Measurements from ENCODE around the gene RNF152.
A peak's percentile ranks its signal among the peaks of the same experiment; 100 is the strongest.

Gene RNF152

DNA sequence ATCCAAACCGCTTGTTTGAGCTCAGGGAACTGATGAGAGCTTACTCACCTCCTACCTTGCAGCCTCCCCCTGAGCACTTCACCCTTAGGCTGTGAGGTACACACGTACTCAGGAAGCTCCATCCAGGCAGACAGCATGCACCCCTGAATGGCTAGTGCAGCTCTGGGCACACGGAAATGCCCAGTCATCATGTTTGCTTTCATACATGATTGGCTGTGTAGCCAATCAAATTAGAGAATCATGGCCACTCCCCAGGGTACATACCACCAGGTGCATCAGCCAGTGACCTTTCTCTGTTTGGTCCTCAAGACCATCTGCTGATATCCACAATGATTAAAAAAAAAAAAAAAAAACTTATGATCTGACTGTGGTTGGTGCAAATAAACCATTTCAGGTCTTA lies 42.1 kb downstream of the RNF152 start:
- TF ChIP-seq, protein P1, sequence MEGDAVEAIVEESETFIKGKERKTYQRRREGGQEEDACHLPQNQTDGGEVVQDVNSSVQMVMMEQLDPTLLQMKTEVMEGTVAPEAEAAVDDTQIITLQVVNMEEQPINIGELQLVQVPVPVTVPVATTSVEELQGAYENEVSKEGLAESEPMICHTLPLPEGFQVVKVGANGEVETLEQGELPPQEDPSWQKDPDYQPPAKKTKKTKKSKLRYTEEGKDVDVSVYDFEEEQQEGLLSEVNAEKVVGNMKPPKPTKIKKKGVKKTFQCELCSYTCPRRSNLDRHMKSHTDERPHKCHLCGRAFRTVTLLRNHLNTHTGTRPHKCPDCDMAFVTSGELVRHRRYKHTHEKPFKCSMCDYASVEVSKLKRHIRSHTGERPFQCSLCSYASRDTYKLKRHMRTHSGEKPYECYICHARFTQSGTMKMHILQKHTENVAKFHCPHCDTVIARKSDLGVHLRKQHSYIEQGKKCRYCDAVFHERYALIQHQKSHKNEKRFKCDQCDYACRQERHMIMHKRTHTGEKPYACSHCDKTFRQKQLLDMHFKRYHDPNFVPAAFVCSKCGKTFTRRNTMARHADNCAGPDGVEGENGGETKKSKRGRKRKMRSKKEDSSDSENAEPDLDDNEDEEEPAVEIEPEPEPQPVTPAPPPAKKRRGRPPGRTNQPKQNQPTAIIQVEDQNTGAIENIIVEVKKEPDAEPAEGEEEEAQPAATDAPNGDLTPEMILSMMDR (IDR thresholded peaks at IDR 0.05; ENCODE audit: control insufficient read depth, extremely low read depth, insufficient read depth), result no peak
- no peak for DNase-seq (ENCODE audit: low read depth)
- no peak overlapping the region for H3K4me3 ChIP-seq (ENCODE audit: low read depth, low read length)

GRCh38 chr18:61847164-61847791 lies 45.5 kb downstream of the RNF152 start:
- TF ChIP-seq, protein P1 (IDR thresholded peaks at IDR 0.05; ENCODE audit: control insufficient read depth, extremely low read depth, insufficient read depth), result no peak
- H3K4me3 ChIP-seq (ENCODE audit: low read depth, low read length), result no peak overlapping the region
- no peak for DNase-seq (ENCODE audit: low read depth)

- H3K4me3 ChIP-seq (ENCODE audit: low read depth, low read length), result no peak overlapping the region
- DNase-seq (ENCODE audit: low read depth), result peak; percentile 4
- TF ChIP-seq, protein P1 (IDR thresholded peaks at IDR 0.05; ENCODE audit: control insufficient read depth, extremely low read depth, insufficient read depth), result no peak
Measured at GRCh38 chr18:61845197-61845596, 47.6 kb downstream of the RNF152 start.

DNA sequence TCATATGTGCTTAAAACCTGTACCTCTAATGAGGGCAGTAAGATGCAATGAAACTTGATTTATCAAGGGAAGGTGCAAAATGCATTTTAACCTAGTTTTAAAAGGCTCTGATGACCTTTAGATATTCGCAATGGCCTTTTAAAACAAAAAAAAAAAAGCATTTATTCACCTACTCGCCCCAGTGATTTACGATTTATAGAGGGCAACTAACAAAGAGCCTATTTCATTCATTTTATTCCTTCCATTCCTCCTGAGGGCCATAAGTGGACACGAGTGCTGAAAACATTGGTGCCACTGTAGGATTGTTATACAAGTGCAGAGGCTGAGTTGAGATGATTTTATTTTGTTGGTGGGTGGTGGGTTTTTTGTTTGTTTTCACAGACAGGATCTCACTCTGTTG lies 48.1 kb downstream of the RNF152 start:
- no peak overlapping the region for H3K4me3 ChIP-seq (ENCODE audit: low read depth, low read length)
- TF ChIP-seq, protein P1 (IDR thresholded peaks at IDR 0.05; ENCODE audit: control insufficient read depth, extremely low read depth, insufficient read depth), result no peak
- DNase-seq (ENCODE audit: low read depth), result no peak

GRCh38 chr18:61842146-61842545 lies 50.7 kb downstream of the RNF152 start:
- TF ChIP-seq, protein P1 (IDR thresholded peaks at IDR 0.05; ENCODE audit: control insufficient read depth, extremely low read depth, insufficient read depth), result no peak
- DNase-seq (ENCODE audit: low read depth), result no peak

GRCh38 chr18:61841706-61842105 lies 51.1 kb downstream of the RNF152 start:
- TF ChIP-seq, protein P1 (IDR thresholded peaks at IDR 0.05; ENCODE audit: control insufficient read depth, extremely low read depth, insufficient read depth), result no peak
- DNase-seq (ENCODE audit: low read depth), result no peak
- no peak overlapping the region for H3K4me3 ChIP-seq (ENCODE audit: low read depth, low read length)

More at GRCh38 chr18:61842146-61842545, 50.7 kb downstream of the RNF152 start:
- H3K4me3 ChIP-seq (ENCODE audit: low read depth, low read length), result no peak overlapping the region

DNA sequence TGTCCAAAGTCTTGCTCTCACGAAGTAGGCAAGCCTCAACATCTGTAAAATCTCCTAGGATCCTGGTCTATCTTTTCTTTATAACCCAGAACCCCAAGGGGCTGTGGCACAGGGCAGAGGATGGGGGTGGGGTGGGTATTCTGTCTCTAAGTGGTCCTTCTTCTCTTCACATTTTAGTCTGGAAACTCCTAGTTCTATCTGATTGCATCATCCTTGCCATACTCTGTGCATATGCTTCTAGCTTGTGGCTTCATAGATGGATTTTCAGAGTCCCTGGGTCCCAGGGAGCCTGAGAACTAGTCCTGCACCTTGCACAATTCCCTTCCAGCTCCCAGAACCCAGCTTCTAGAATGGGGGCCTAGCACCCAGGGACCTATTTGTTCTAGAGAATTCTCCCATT lies 52.5 kb downstream of the RNF152 start:
- DNase-seq (ENCODE audit: low read depth), result no peak
- TF ChIP-seq, protein P1 (IDR thresholded peaks at IDR 0.05; ENCODE audit: control insufficient read depth, extremely low read depth, insufficient read depth), result no peak
- no peak overlapping the region for H3K4me3 ChIP-seq (ENCODE audit: low read depth, low read length)
